PFSK-1 (cell line): ENCODE results near the gene PLEKHG1.

ENCODE experiments used
- FOXP2 ChIP-seq: optimal IDR thresholded peaks from 2 replicates; pipeline ENCODE3; 2011; ENCODE audit warnings: borderline replicate concordance, control low read depth, inconsistent platforms; ENCODE audit not compliant: insufficient read depth; ENCODE audit errors: extremely low read length, extremely low read depth
- POLR2AphosphoS5 ChIP-seq: IDR thresholded peaks from 2 replicates; pipeline ENCODE4 v1.6.1; 2012; ENCODE audit warnings: low read depth, mild to moderate bottlenecking, control low read depth, low read length, moderate library complexity
- REST ChIP-seq, 2 experiments: IDR thresholded peaks; 2 replicates each; pipeline versions ENCODE4 v1.6.1 to v1.8.0; 2011 to 2012; ENCODE audit warnings: low read depth in 2 of 2, low read length in 2 of 2, control low read depth in 1 of 2, inconsistent platforms in 1 of 2, mild to moderate bottlenecking in 1 of 2, moderate library complexity in 1 of 2; ENCODE audit not compliant: insufficient read depth in 1 of 2
- TAF1 ChIP-seq: IDR thresholded peaks from 2 replicates; pipeline ENCODE4 v1.6.1; 2012; ENCODE audit warnings: low read length, control low read depth, borderline replicate concordance; ENCODE audit not compliant: insufficient read depth

GRCh38 chr6:150592377-150592995 is 7.2 kb upstream of the PLEKHG1 start:
- TF ChIP-seq POLR2AphosphoS5 (no peak), TAF1 (no peak), REST (IDR thresholded peaks at IDR 0.05; ENCODE audit: insufficient read depth in 1 of 2, low read depth in 2 of 2, low read length in 2 of 2) (no peak), FOXP2 (no peak)
